ENCODE measurements around the gene NGB. TPM values are rescaled to one million over a fixed set of nuclear protein-coding genes. Genes with fewer than 3 reads are reported as not detected.

The NGB gene
- total and polyA plus RNA-seq, 2 of the 8 experiments (the other 6 are each of a cell fraction or from before 2014, with no cell fraction given), result 0.30 to 0.60 TPM

GRCh38 chr14:77230914-77231313, 40.1 kb downstream of the NGB start:
- Histone ChIP-seq H3K27me3 (replicated peaks in 1 of 4; ENCODE audit: control insufficient read depth in 3 of 4, extremely low read depth in 1 of 4, insufficient read depth in 3 of 4, low read length in 3 of 4) (no peaks in the 10 kb centered on the region), H4K8ac (ENCODE audit: extremely low read depth, insufficient read depth, low read length) (no peak overlapping the region), H3K79me2 (ENCODE audit: control insufficient read depth in 1 of 2, insufficient read depth in 2 of 2, low read length in 2 of 2) (no peaks in the 10 kb centered on the region; a peak in 1 of 4 replicates), H2BK12ac (ENCODE audit: low read depth, low read length) (no peak overlapping the region), H2BK120ac (replicated peaks; ENCODE audit: low read depth, low read length) (no peak overlapping the region), H3K27ac (ENCODE audit: low read depth, low read length) (no peak overlapping the region), H3K14ac (ENCODE audit: insufficient read length) (no peak overlapping the region), H3K9ac (replicated peaks in 1 of 4; ENCODE audit: extremely low read depth in 1 of 4, low read depth in 3 of 4, low read length in 3 of 4) (no peak overlapping the region), H4K91ac (replicated peaks; ENCODE audit: insufficient read length, low read length) (no peak overlapping the region), H2BK20ac (ENCODE audit: low read length) (no peak overlapping the region), H3K36me3 (ENCODE audit: control insufficient read depth in 2 of 4, insufficient read depth in 4 of 4, low read length in 3 of 4) (no peaks in the 10 kb centered on the region), H3K23me2 (ENCODE audit: low read depth, low read length) (0 out of 2 replicates have a peak, but pooled peaks cover 2% of the 10 kb centered on the region), H3K4me2 (ENCODE audit: insufficient read depth in 1 of 2, low read depth in 2 of 2, low read length in 2 of 2) (no peak overlapping the region), H3K56ac (replicated peaks; ENCODE audit: insufficient read length, low read depth, low read length) (no peak overlapping the region), H4K20me1 (replicated peaks in 1 of 2; ENCODE audit: control insufficient read depth in 1 of 2, insufficient read depth in 2 of 2, low read length in 2 of 2) (no peaks in the 10 kb centered on the region), H2BK15ac (ENCODE audit: low read length) (no peak overlapping the region), H4K5ac (ENCODE audit: insufficient read length, low read depth, low read length) (no peak overlapping the region), H3K9me3 (ENCODE audit: insufficient read depth in 2 of 2, low read depth in 1 of 2, low read length in 1 of 2) (no peaks in the 10 kb centered on the region), H2AK5ac (ENCODE audit: low read depth, low read length) (no peak overlapping the region), H2BK5ac (ENCODE audit: low read depth, low read length) (no peak overlapping the region), H3K4me1 (replicated peaks in 1 of 4; ENCODE audit: control insufficient read depth in 3 of 4, insufficient read depth in 4 of 4, low read length in 3 of 4) (peaks cover 0 to 1% (median 0%) of the 10 kb centered on the region in 4 experiments; a peak in 1 of 7 replicates), H3K79me1 (ENCODE audit: low read depth, low read length) (no peaks in the 10 kb centered on the region), H3K23ac (ENCODE audit: insufficient read length) (no peak overlapping the region), H3K4ac (replicated peaks; ENCODE audit: insufficient read length, low read depth, low read length) (no peak overlapping the region), H2AFZ (ENCODE audit: low read length) (no peak overlapping the region), H3K18ac (ENCODE audit: extremely low read depth, low read length) (no peak overlapping the region), H3K4me3 (ENCODE audit: extremely low read depth in 1 of 4, insufficient read depth in 2 of 4, low read depth in 3 of 4, low read length in 4 of 4) (no peak overlapping the region)
- WGBS, 2 experiments (ENCODE audit: extremely low coverage in 1 of 2, insufficient coverage in 1 of 2, insufficient read length in 1 of 2, insufficient replicate concordance in 2 of 2, low coverage in 1 of 2, low lambda C conversion rate in 2 of 2, missing lambda C conversion rate in 1 of 2), result 95% methylated on average over 2 of the region's 2 CpGs; no CpG with 5 or more reads in 1 of the 2 experiments
- POLR2A ChIA-PET (ENCODE audit: partially characterized antibody), result no interaction called here
- no peak for DNase-seq (ENCODE audit: low read depth in 1 of 2, low spot score in 2 of 2)
- FAIRE-seq, result no peak
- CTCF ChIA-PET (ENCODE audit: partially characterized antibody), result interaction anchor here (1.3 to 4.1 kb wide), 7 partner anchors 9 to 107 kb away, joined by 4 to 26 read pairs (median 5); no protein-coding TSS in a partner anchor
- TF ChIP-seq JUND (IDR thresholded peaks at IDR 0.05; ENCODE audit: low read length) (no peak), CBX8 (IDR thresholded peaks at IDR 0.05; ENCODE audit: borderline replicate concordance, low read depth, low read length) (no peak), EZH2 (IDR thresholded peaks at IDR 0.05; ENCODE audit: low read depth, low read length, severe bottlenecking) (no peak), RXRA (IDR thresholded peaks at IDR 0.05; ENCODE audit: insufficient read depth, low read depth, low read length) (no peak), SIRT6 (IDR thresholded peaks at IDR 0.05; ENCODE audit: low read length) (no peak), NRF1 (IDR thresholded peaks at IDR 0.05; ENCODE audit: low read depth, low read length) (no peak), SP1 (IDR thresholded peaks at IDR 0.05; ENCODE audit: low read depth, low read length) (no peak), GABPA (IDR thresholded peaks at IDR 0.05; ENCODE audit: borderline replicate concordance, insufficient read depth, low read length) (no peak), JUN (IDR thresholded peaks at IDR 0.05; ENCODE audit: low read depth, low read length) (no peak), GTF2F1 (IDR thresholded peaks at IDR 0.05; ENCODE audit: borderline replicate concordance, low read depth, low read length) (no peak), CREB1 (IDR thresholded peaks at IDR 0.05) (no peak), TCF12 (IDR thresholded peaks at IDR 0.05; ENCODE audit: low read depth, low read length) (no peak), POLR2A (IDR thresholded peaks at IDR 0.05; ENCODE audit: control extremely low read depth in 1 of 2, low read depth in 2 of 2, low read length in 2 of 2) (no peak), HDAC2 (IDR thresholded peaks at IDR 0.05; ENCODE audit: borderline replicate concordance in 1 of 2, low read depth in 2 of 2, low read length in 2 of 2) (no peak), RNF2 (IDR thresholded peaks at IDR 0.05; ENCODE audit: borderline replicate concordance, low read depth, low read length, missing control alignments, poor library complexity, severe bottlenecking) (no peak)

Measured in H1 (cell line).